ENCODE measurements around the gene IL1B. TPM values are rescaled to one million over a fixed set of nuclear protein-coding genes. Genes with fewer than 3 reads are reported as not detected.

IL1B gene
- total RNA-seq, 5 donors from 2014 or later (not counting 1 experiment from before 2014, with no cell fraction given), result 0.76 to 4.4 (median 0.97) TPM; not detected in 1

DNA sequence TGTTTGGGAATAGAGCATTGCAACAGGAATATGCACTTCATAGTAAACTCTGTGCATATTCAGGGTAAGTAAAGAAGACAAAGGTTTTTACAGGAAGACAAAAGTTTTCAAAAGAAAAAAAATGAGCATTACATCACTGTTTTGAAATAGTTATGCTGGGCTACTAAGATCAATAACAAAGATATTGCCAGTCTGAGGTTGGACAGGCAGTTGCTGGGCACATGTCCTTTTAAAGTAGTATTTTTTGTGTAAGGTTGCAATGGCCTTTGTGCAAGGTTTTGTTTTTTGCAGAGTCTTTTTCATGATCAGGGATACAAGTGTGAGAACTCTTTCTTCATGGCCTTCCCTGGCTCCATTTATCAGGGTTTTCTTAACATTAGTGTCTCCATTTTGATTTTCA lies 16.2 kb downstream of the IL1B start:
- no peak for DNase-seq
- Histone ChIP-seq H3K27me3 (replicated peaks in 1 of 2; ENCODE audit: control insufficient read depth in 2 of 2, extremely low read depth in 1 of 2, insufficient read depth in 2 of 2, low read length in 1 of 2) (no peaks in the 10 kb centered on the region), H3K9me3 (no peaks in the 10 kb centered on the region), H3K4me3 (ENCODE audit: control insufficient read depth in 1 of 2, extremely low read depth in 1 of 2, low read length in 1 of 2) (no peak overlapping the region), H3K36me3 (ENCODE audit: control insufficient read depth in 2 of 2, extremely low read depth in 1 of 2, insufficient read depth in 1 of 2, low read length in 1 of 2) (no peaks in the 10 kb centered on the region), H3K27ac (ENCODE audit: low read length) (no peak overlapping the region), H3K4me1 (ENCODE audit: control insufficient read depth in 1 of 2, extremely low read depth in 1 of 2, insufficient read depth in 2 of 2, low read length in 2 of 2) (peaks cover 0 to 4% of the 10 kb centered on the region in 2 experiments)
- CTCF ChIA-PET, result no interaction called here
- Mint-ChIP-seq H3K27ac (no peak overlapping the region), H3K4me3 (no peak overlapping the region), H3K9me3 (no peaks in the 10 kb centered on the region), H3K4me1 (peaks cover 11 to 15% (median 12%) of the 10 kb centered on the region in 3 donors), H3K36me3 (no peaks in the 10 kb centered on the region), H3K27me3 (no peaks in the 10 kb centered on the region)
- POLR2A ChIA-PET, result no interaction called here
- no peak for ATAC-seq (replicated peaks in 1 of 4)

DNA sequence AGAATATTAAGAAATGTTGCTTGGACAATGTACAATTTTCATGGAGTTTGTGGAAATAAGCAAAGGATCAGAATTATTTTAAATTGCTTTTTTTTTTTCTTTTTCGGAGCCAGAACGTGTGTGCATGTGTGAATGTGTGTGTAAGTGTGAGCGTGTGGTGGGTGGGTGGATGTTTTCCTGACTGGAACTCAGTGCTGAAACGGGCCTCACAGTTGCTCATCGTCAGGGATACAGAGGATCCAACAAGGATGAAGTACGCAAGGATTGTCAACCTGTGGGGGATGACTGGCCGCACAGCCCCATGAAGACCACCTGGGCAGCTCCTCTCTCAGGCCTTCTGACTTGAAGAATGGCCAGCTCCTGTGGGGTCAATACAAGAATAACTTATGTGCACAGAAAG lies 17.5 kb downstream of the IL1B start:
- Histone ChIP-seq H3K27ac (ENCODE audit: low read length) (no peak overlapping the region), H3K27me3 (replicated peaks in 1 of 2; ENCODE audit: control insufficient read depth in 2 of 2, extremely low read depth in 1 of 2, insufficient read depth in 2 of 2, low read length in 1 of 2) (no peaks in the 10 kb centered on the region), H3K36me3 (ENCODE audit: control insufficient read depth in 2 of 2, extremely low read depth in 1 of 2, insufficient read depth in 1 of 2, low read length in 1 of 2) (no peaks in the 10 kb centered on the region), H3K4me3 (ENCODE audit: control insufficient read depth in 1 of 2, extremely low read depth in 1 of 2, low read length in 1 of 2) (no peak overlapping the region), H3K9me3 (no peaks in the 10 kb centered on the region), H3K4me1 (ENCODE audit: control insufficient read depth in 1 of 2, extremely low read depth in 1 of 2, insufficient read depth in 2 of 2, low read length in 2 of 2) (peaks cover 0 to 4% of the 10 kb centered on the region in 2 experiments)
- no peak for ATAC-seq (replicated peaks in 1 of 4)
- no peaks in the 10 kb centered on the region for H3K27me3 Mint-ChIP-seq
- H3K4me1 Mint-ChIP-seq, result peaks cover 11 to 15% (median 12%) of the 10 kb centered on the region in 3 donors
- no peaks in the 10 kb centered on the region for H3K36me3 Mint-ChIP-seq
- DNase-seq, result no peak
- no peak overlapping the region for H3K27ac Mint-ChIP-seq
- ChIA-PET CTCF (interaction anchor here in 1 of 2 donors (0.8 kb wide), 1 partner anchor 11 kb away, joined by 3 read pairs; no protein-coding TSS in a partner anchor), POLR2A (no interaction called here)
- no peak overlapping the region for H3K4me3 Mint-ChIP-seq
- 95% methylated on average over 3 of the region's 7 CpGs for WGBS (ENCODE audit: insufficient coverage)
- no peaks in the 10 kb centered on the region for H3K9me3 Mint-ChIP-seq

DNA sequence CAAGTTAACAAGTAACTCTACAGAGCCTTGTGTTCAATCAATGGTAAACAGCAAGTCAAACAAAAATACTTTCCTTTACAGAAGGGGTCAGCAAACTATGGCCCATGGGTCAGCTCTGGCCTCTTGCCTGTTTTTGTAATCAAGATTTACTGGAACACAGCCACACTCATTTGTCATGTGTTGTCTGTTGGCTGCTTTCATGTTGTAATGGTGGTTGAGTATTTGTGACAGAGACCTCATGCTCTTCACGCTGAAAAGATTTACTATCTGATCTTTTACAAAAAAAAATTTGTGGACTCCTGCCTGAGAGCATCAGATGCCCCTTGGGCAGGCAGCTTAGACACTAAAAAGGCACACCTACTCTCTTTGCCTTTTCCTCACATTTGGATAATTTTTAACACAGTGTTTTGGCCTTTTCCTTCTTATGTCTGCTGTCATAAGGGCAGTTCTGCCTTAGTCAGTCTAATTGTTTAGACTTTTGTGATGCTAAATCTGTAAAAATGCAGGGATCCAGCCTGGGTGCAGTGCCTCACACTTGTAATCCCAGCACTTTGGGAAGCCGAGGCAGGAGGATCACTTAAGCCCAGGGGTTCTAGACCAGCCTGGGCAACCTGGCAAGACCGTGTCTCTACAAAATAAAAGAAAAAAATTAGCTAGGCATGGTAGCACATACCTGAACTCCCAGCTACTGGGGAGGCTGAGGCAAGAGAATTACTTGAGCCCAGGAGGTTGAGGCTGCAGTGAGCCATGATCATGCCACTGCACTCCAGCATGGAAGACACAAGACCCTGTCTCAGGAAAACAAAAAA lies 18.3 kb downstream of the IL1B start:
- Histone ChIP-seq H3K9me3 (no peaks in the 10 kb centered on the region), H3K36me3 (ENCODE audit: control insufficient read depth in 2 of 2, extremely low read depth in 1 of 2, insufficient read depth in 1 of 2, low read length in 1 of 2) (no peaks in the 10 kb centered on the region), H3K27me3 (replicated peaks in 1 of 2; ENCODE audit: control insufficient read depth in 2 of 2, extremely low read depth in 1 of 2, insufficient read depth in 2 of 2, low read length in 1 of 2) (no peaks in the 10 kb centered on the region), H3K4me3 (ENCODE audit: control insufficient read depth in 1 of 2, extremely low read depth in 1 of 2, low read length in 1 of 2) (no peak overlapping the region), H3K4me1 (ENCODE audit: control insufficient read depth in 1 of 2, extremely low read depth in 1 of 2, insufficient read depth in 2 of 2, low read length in 2 of 2) (peaks cover 0 to 4% of the 10 kb centered on the region in 2 experiments), H3K27ac (ENCODE audit: low read length) (no peak overlapping the region)
- WGBS (ENCODE audit: insufficient coverage), result 100% methylated on average over 1 of the region's 3 CpGs
- DNase-seq, result no peak
- no peak for ATAC-seq (replicated peaks in 1 of 4)
- H3K9me3 Mint-ChIP-seq, result no peaks in the 10 kb centered on the region
- CTCF ChIA-PET, result no interaction called here
- no peaks in the 10 kb centered on the region for H3K27me3 Mint-ChIP-seq
- peaks cover 11 to 16% (median 12%) of the 10 kb centered on the region in 3 donors for H3K4me1 Mint-ChIP-seq
- POLR2A ChIA-PET, result no interaction called here
- no peak overlapping the region for H3K27ac Mint-ChIP-seq
- no peaks in the 10 kb centered on the region for H3K36me3 Mint-ChIP-seq
- H3K4me3 Mint-ChIP-seq, result no peak overlapping the region

DNA sequence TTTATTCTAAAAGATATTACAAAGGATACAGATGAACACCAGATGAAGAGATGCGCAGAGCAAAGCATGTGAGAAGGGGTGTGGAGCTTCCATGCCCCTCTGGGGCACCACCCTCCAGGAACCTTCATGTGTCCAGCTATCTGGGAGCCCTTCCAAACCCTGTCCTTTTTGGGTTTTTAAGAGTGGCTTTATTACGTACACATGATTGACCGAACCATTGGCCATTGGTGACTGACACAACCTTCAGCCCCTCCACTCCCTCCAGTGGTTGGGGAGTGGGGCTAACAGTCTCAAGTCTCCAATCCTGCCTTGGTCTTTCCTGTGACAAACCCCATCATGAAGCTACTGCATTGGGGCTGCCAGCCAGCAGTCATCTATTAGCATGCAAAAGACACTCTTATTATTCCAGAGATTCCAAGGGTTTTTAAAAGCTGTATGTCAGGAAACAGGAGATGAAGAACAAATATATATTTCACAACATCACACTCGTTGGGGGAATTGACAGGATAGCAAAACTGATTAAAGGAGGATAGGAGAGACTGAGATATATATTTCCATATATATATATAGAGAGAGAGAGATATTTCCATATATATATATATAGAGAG lies 19.4 kb downstream of the IL1B start:
- Mint-ChIP-seq H3K4me3 (no peak overlapping the region), H3K27me3 (no peaks in the 10 kb centered on the region), H3K9me3 (no peaks in the 10 kb centered on the region), H3K27ac (no peak overlapping the region), H3K36me3 (no peaks in the 10 kb centered on the region), H3K4me1 (peaks cover 13 to 21% (median 14%) of the 10 kb centered on the region in 3 donors)
- Histone ChIP-seq H3K4me3 (ENCODE audit: control insufficient read depth in 1 of 2, extremely low read depth in 1 of 2, low read length in 1 of 2) (no peak overlapping the region), H3K36me3 (ENCODE audit: control insufficient read depth in 2 of 2, extremely low read depth in 1 of 2, insufficient read depth in 1 of 2, low read length in 1 of 2) (no peaks in the 10 kb centered on the region), H3K9me3 (no peaks in the 10 kb centered on the region), H3K4me1 (ENCODE audit: control insufficient read depth in 1 of 2, extremely low read depth in 1 of 2, insufficient read depth in 2 of 2, low read length in 2 of 2) (peaks cover 2 to 9% of the 10 kb centered on the region in 2 experiments), H3K27me3 (replicated peaks in 1 of 2; ENCODE audit: control insufficient read depth in 2 of 2, extremely low read depth in 1 of 2, insufficient read depth in 2 of 2, low read length in 1 of 2) (no peaks in the 10 kb centered on the region), H3K27ac (ENCODE audit: low read length) (no peak overlapping the region)
- ChIA-PET CTCF (no interaction called here), POLR2A (no interaction called here)
- DNase-seq (no peak), ATAC-seq (replicated peaks in 1 of 4) (no peak)
- no CpG with 5 or more reads among the region's 4 CpGs for WGBS (ENCODE audit: insufficient coverage)

DNA sequence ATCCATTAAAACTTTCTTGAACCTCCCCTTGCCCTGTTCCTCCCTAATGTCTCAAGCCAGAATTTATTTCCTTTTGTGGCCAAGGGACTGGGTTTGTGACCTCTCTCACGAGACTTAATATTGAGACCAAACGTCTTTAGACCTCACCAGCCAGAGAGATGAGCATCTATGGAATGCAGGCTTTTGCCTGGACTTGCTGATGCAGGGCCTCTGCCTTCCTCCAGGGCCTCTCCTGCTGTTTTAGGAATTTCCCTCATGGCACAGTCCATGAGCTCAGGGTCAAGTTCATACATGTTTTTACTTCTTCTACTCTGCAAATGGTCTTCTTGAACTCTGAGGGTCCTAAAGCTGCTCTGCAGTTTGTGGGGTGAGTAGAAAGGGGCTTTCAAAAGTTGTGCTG lies 22.3 kb downstream of the IL1B start:
- CTCF ChIA-PET, result interaction anchor here in 1 of 2 donors (0.7 kb wide), 1 partner anchor 666 kb away, joined by 3 read pairs; no protein-coding TSS in a partner anchor
- no peak for ATAC-seq (replicated peaks in 1 of 4)
- peaks cover 0 to 3% (median 3%) of the 10 kb centered on the region in 3 donors for H3K9me3 Mint-ChIP-seq

DNA sequence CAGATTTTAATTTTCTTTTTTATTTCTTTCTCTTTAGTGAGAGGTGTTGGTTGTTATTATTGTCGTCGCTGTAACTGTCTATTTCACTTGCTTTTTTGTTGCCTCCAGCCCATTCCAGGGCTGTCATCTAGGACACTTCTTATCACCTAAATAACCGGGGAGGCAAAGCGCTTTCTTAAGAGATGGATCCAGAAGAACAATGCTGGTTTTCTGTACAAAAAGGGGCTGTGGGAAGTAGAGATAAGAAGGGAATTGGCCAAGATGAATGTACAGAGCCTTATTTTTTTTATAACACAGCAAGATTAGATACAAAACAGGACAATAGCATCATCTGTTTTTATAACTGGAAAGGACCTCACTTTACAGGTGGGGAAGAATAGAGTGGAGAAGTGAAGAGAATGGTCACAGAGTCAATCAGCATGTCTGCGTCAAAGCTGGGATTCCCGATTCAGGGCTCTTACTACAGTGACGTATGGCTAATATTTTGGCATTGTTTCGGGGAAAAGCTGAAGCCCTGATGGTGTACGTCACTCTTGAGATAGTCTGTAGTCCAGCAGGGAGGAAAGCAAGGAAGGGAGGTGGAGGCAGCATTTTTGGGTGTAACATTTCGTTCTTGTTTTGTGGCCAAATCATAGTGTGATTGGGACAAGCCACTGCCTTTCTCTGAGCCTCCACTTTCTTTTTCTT lies 23.2 kb downstream of the IL1B start:
- no peaks in the 10 kb centered on the region for H3K36me3 ChIP-seq (ENCODE audit: control insufficient read depth in 2 of 2, extremely low read depth in 1 of 2, insufficient read depth in 1 of 2, low read length in 1 of 2)
- no peak overlapping the region for H3K27ac Mint-ChIP-seq
- H3K27ac ChIP-seq (ENCODE audit: low read length), result no peak overlapping the region
- H3K4me3 ChIP-seq (ENCODE audit: control insufficient read depth in 1 of 2, extremely low read depth in 1 of 2, low read length in 1 of 2), result no peak overlapping the region
- ATAC-seq (replicated peaks in 1 of 4), result no peak
- H3K4me3 Mint-ChIP-seq, result no peak overlapping the region
- no peaks in the 10 kb centered on the region for H3K9me3 ChIP-seq
- H3K9me3 Mint-ChIP-seq, result peaks cover 0 to 3% (median 3%) of the 10 kb centered on the region in 3 donors
- peaks cover 17 to 20% (median 18%) of the 10 kb centered on the region in 3 donors for H3K4me1 Mint-ChIP-seq
- no peak for DNase-seq
- no peaks in the 10 kb centered on the region for H3K27me3 Mint-ChIP-seq
- ChIA-PET CTCF (no interaction called here), POLR2A (no interaction called here)
- H3K36me3 Mint-ChIP-seq, result no peaks in the 10 kb centered on the region
- H3K27me3 ChIP-seq (replicated peaks in 1 of 2; ENCODE audit: control insufficient read depth in 2 of 2, extremely low read depth in 1 of 2, insufficient read depth in 2 of 2, low read length in 1 of 2), result no peaks in the 10 kb centered on the region
- WGBS (ENCODE audit: insufficient coverage), result 92% methylated on average over 4 of the region's 10 CpGs
- peaks cover 2 to 16% of the 10 kb centered on the region in 2 experiments for H3K4me1 ChIP-seq (ENCODE audit: control insufficient read depth in 1 of 2, extremely low read depth in 1 of 2, insufficient read depth in 2 of 2, low read length in 2 of 2)

More for the DNA sequence above, 22.3 kb downstream of the IL1B start:
- Mint-ChIP-seq H3K4me1 (peaks cover 17 to 20% (median 18%) of the 10 kb centered on the region in 3 donors), H3K27ac (no peak overlapping the region), H3K4me3 (no peak overlapping the region), H3K36me3 (no peaks in the 10 kb centered on the region), H3K27me3 (no peaks in the 10 kb centered on the region)
- no peak for DNase-seq
- 95% methylated on average over 2 of the region's 2 CpGs for WGBS (ENCODE audit: insufficient coverage)
- H3K4me3 ChIP-seq (ENCODE audit: control insufficient read depth in 1 of 2, extremely low read depth in 1 of 2, low read length in 1 of 2), result no peak overlapping the region
- no peaks in the 10 kb centered on the region for H3K36me3 ChIP-seq (ENCODE audit: control insufficient read depth in 2 of 2, extremely low read depth in 1 of 2, insufficient read depth in 1 of 2, low read length in 1 of 2)
- no peaks in the 10 kb centered on the region for H3K27me3 ChIP-seq (replicated peaks in 1 of 2; ENCODE audit: control insufficient read depth in 2 of 2, extremely low read depth in 1 of 2, insufficient read depth in 2 of 2, low read length in 1 of 2)
- no peak overlapping the region for H3K27ac ChIP-seq (ENCODE audit: low read length)
- POLR2A ChIA-PET, result no interaction called here
- H3K9me3 ChIP-seq, result no peaks in the 10 kb centered on the region
- H3K4me1 ChIP-seq (ENCODE audit: control insufficient read depth in 1 of 2, extremely low read depth in 1 of 2, insufficient read depth in 2 of 2, low read length in 2 of 2), result peaks cover 2 to 16% of the 10 kb centered on the region in 2 experiments
